CD4-positive, alpha-beta memory T cell (primary cell): Measurements from ENCODE around the gene CAB39. TPM values are rescaled to one million over a fixed set of nuclear protein-coding genes. Genes with fewer than 3 reads are reported as not detected.
"Not testable (repeated sequence)": the region's sequence is repeated elsewhere in the genome, so short reads cannot be mapped to it uniquely, and the experiment has no call there.

Experiments used
- CTCF ChIA-PET: fragments of 350-600 bp; sonication (Branson Sonifier 250); formaldehyde crosslinking; loops from one replicate; lab custom pipeline; 2021; ENCODE audit warnings: inconsistent platforms; ENCODE audit not compliant: partially characterized antibody; lab: Charles Lee
- POLR2A ChIA-PET: fragments of 350-600 bp; sonication (Branson Sonifier 250); formaldehyde crosslinking; loops from one replicate; lab custom pipeline; 2021; ENCODE audit not compliant: partially characterized antibody; lab: Charles Lee
- DNase-seq, 5 donors: peaks; one replicate each; pipeline versions ENCODE4 v3.0.0 to v3.0.0-alpha.2; 2020 to 2022; ENCODE audit warnings: mixed read lengths in 1 of 5
- H3K27ac ChIP-seq: one replicate; pipeline ENCODE4 v1.7.0; 2013; ENCODE audit warnings: low read depth, low read length
- H3K27me3 ChIP-seq: 2 replicates; pipeline ENCODE4 v1.7.0; 2013; ENCODE audit warnings: mild to moderate bottlenecking, low read length, moderate library complexity; ENCODE audit not compliant: insufficient read depth
- H3K36me3 ChIP-seq: 2 replicates; pipeline ENCODE4 v1.7.0; 2013; ENCODE audit warnings: mild to moderate bottlenecking, low read length, moderate library complexity; ENCODE audit not compliant: insufficient read depth
- H3K4me1 ChIP-seq: 2 replicates; pipeline ENCODE4 v1.7.0; 2013; ENCODE audit warnings: mild to moderate bottlenecking, low read length, moderate library complexity; ENCODE audit not compliant: insufficient read depth
- H3K4me3 ChIP-seq, 2 donors: one replicate each; pipeline ENCODE4 v1.7.0; 2013; ENCODE audit warnings: low read length in 2 of 2, mild to moderate bottlenecking in 1 of 2
- H3K9me3 ChIP-seq, 2 donors: one replicate each; pipeline ENCODE4 v1.7.0; 2013; ENCODE audit warnings: low read length in 2 of 2, control low read depth in 1 of 2; ENCODE audit not compliant: control insufficient read depth in 1 of 2
- H3K27ac Mint-ChIP-seq, 7 donors: one replicate each; pipeline ENCODE4 v1.8.0; 2020 to 2021; ENCODE audit warnings: mixed read lengths in 7 of 7, mild to moderate bottlenecking in 6 of 7, inconsistent platforms in 3 of 7, moderate library complexity in 3 of 7
- H3K27me3 Mint-ChIP-seq, 2 donors: one replicate each; pipeline ENCODE4 v1.8.0; 2020 to 2021; ENCODE audit warnings: mixed read lengths in 2 of 2
- H3K36me3 Mint-ChIP-seq, 2 donors: one replicate each; pipeline ENCODE4 v1.8.0; 2020 to 2021; ENCODE audit warnings: mixed read lengths in 2 of 2, inconsistent platforms in 1 of 2, mild to moderate bottlenecking in 1 of 2
- H3K4me1 Mint-ChIP-seq, 4 donors: one replicate each; pipeline ENCODE4 v1.8.0; 2020 to 2021; ENCODE audit warnings: mixed read lengths in 4 of 4, mild to moderate bottlenecking in 1 of 4
- H3K4me3 Mint-ChIP-seq, 8 donors: one replicate each; pipeline ENCODE4 v1.8.0; 2020 to 2021; ENCODE audit warnings: mixed read lengths in 8 of 8, mild to moderate bottlenecking in 7 of 8, moderate library complexity in 6 of 8, inconsistent platforms in 3 of 8
- H3K9me3 Mint-ChIP-seq, 8 donors: one replicate each; pipeline ENCODE4 v1.8.0; 2020 to 2021; ENCODE audit warnings: mixed read lengths in 8 of 8, mild to moderate bottlenecking in 5 of 8, inconsistent platforms in 3 of 8, moderate library complexity in 1 of 8
- intact Hi-C: fragments of 100-400 bp; cut with micrococcal nuclease; formaldehyde crosslinking; loops from one replicate; pipeline ENCODE4 v1.15.1; 2023
- polyA plus RNA-seq, 2 donors: library from polyadenylated mRNA; unstranded; fragments of 300-500 nt; fragmentation: Illumina TruSeq; gene quantifications; one replicate each; pipeline ENCODE4 v1.2.3, GENCODE V29; 2021
- total RNA-seq, 2 experiments: library from RNA; stranded (reverse); gene quantifications; one replicate each; pipeline ENCODE4 v1.2.3, GENCODE V29; 2021

The CAB39 gene
- total and polyA plus RNA-seq, 4 experiments from 2014 or later, result 80.8 to 115 (median 100) TPM

DNA sequence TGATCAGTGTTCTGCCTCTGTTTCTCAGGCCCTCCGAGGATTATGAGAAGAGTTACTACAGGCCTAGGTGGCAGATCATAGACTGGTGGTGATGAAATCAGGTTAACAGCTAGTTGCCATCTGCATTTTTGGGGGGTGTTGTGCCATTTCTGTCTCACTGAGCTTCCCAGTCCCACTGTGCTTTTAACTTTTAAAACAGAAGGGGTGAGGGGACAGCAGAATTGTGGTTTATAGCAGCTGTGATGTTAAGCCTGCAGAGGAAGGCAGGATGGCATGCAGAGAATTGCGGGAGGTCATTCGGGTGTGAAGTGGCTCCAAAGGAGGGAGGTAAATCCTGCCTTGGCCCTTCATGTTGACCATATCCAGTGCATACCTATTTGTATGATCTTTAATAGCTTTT lies 5.0 kb downstream of the CAB39 start:
- Histone ChIP-seq H3K9me3 (no peaks in the 10 kb centered on the region), H3K4me1 (peaks cover 80% of the 10 kb centered on the region), H3K27ac (peak overlapping the region; percentile 15), H3K36me3 (peaks cover 5% of the 10 kb centered on the region), H3K4me3 (peak overlapping the region in 1 of 2 donors; percentile 20), H3K27me3 (no peaks in the 10 kb centered on the region)
- peaks cover 60 to 82% (median 73%) of the 10 kb centered on the region in 4 donors for H3K4me1 Mint-ChIP-seq
- ChIA-PET POLR2A (interaction anchor here (1.7 kb wide), 1 partner anchor 81 kb away, joined by 6 read pairs; no protein-coding TSS in a partner anchor), CTCF (interaction anchor here (2.8 kb wide), 1 partner anchor 80 kb away, joined by 18 read pairs; no protein-coding TSS in a partner anchor)
- H3K27ac Mint-ChIP-seq, result peak overlapping the region; percentile 67 to 89 (median 82)
- no peaks in the 10 kb centered on the region for H3K27me3 Mint-ChIP-seq
- peaks cover 0 to 14% of the 10 kb centered on the region in 2 donors for H3K36me3 Mint-ChIP-seq
- DNase-seq, result no peak
- intact Hi-C loops, result loop anchor here (10.0 kb wide), 1 partner anchor 303 kb away; the partner anchor contains the start of gene SP100
- H3K9me3 Mint-ChIP-seq, result no peaks in the 10 kb centered on the region
- peak overlapping the region; percentile 32 to 87 (median 70) for H3K4me3 Mint-ChIP-seq

GRCh38 chr2:230719340-230719739 lies 6.7 kb downstream of the CAB39 start:
- Mint-ChIP-seq H3K36me3 (peaks cover 0 to 11% of the 10 kb centered on the region in 2 donors), H3K4me3 (peak overlapping the region in 4 of 8 donors; percentile 22 to 53 (median 38)), H3K27me3 (no peaks in the 10 kb centered on the region), H3K9me3 (no peaks in the 10 kb centered on the region), H3K4me1 (peaks cover 70 to 91% (median 82%) of the 10 kb centered on the region in 4 donors), H3K27ac (peak overlapping the region in 5 of 7 donors; percentile 18 to 72 (median 68))
- peaks cover 97% of the 10 kb centered on the region for H3K4me1 ChIP-seq
- ChIA-PET CTCF (no interaction called here), POLR2A (interaction anchor here (1.2 kb wide), 1 partner anchor 62 kb away, joined by 3 read pairs; no protein-coding TSS in a partner anchor)
- no peak overlapping the region for H3K27ac ChIP-seq
- no peak for DNase-seq
- H3K9me3 ChIP-seq, result no peaks in the 10 kb centered on the region
- no peak overlapping the region for H3K4me3 ChIP-seq
- peaks cover 5% of the 10 kb centered on the region for H3K36me3 ChIP-seq
- no peaks in the 10 kb centered on the region for H3K27me3 ChIP-seq
- intact Hi-C loops, result loop anchor here (10.0 kb wide), 1 partner anchor 305 kb away; the partner anchor contains the start of gene SP100

DNA sequence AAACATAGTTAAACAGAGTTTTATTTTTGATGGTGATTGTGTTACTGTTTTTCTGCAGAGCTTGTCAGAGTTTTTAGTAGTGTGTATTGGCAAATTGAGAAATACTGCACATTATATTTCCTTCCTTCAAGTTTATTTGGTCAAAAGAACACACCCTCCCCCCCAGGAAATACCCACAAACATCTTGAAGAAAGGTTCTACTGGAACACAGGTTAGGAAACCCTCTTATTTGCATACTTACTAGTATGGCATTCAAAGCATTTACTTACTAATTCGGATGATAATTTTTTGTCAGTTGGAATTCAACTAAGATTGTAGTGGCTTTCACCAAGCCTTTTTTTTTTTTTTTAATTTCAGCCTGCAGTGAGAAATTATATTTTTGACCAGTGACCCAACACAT lies 9.1 kb downstream of the CAB39 start:
- Histone ChIP-seq H3K27me3 (no peaks in the 10 kb centered on the region), H3K9me3 (no peaks in the 10 kb centered on the region), H3K4me3 (no peak overlapping the region), H3K4me1 (peaks cover 98% of the 10 kb centered on the region), H3K36me3 (peaks cover 5% of the 10 kb centered on the region), H3K27ac (peak overlapping the region; percentile 34)
- peaks cover 64 to 92% (median 80%) of the 10 kb centered on the region in 4 donors for H3K4me1 Mint-ChIP-seq
- H3K36me3 Mint-ChIP-seq, result peaks cover 5 to 17% of the 10 kb centered on the region in 2 donors
- DNase-seq, result peak in 4 of 5 donors; percentile 14 to 38 (median 23)
- H3K4me3 Mint-ChIP-seq, result peak overlapping the region; percentile 49 to 80 (median 63)
- CTCF ChIA-PET, result interaction anchor here (1.5 to 4.1 kb wide), 5 partner anchors 9 to 76 kb away, joined by 4 to 28 read pairs (median 7); partner anchors contain the start of gene CAB39
- intact Hi-C loops, result loop anchor here (2.0 kb wide), 3 partner anchors 17 to 77 kb away; no protein-coding TSS in a partner anchor
- POLR2A ChIA-PET, result interaction anchor here (1.0 to 7.0 kb wide), 9 partner anchors 9 to 72 kb away, joined by 3 to 89 read pairs (median 4); partner anchors contain the start of gene CAB39
- H3K27me3 Mint-ChIP-seq, result no peaks in the 10 kb centered on the region
- H3K9me3 Mint-ChIP-seq, result no peaks in the 10 kb centered on the region
- peak overlapping the region; percentile 14 to 86 (median 78) for H3K27ac Mint-ChIP-seq

DNA sequence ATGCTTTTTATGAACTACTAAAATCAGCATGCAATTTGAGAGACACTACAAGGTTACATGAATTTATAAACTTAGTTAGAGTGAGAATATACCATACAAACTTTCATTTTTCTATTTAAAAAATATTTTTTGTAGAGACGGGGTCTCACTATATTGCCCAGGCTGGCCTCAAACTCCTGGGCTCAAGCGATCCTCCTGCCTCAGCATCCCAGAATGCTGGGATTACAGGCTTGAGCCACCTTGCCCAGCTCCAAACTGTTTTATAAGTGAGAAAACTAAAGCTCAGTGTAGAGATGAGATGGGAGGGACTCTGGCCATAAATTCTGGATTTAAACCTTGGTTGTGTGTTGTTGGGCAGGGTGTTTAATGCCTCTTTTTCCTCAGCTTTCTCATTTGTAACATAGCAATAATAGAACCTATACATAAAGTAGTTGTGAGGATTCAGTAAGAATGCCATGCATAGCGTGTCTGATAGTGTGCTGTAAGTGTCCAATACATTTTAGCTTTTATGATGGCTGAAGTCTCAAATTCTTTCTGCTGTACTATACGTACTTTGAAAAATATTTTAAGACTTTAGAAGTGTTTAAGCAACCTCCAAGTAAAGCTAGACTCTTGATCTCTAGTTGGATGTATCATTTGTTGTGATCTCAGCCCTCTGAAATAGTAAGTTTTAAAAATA lies 9.7 kb downstream of the CAB39 start:
- POLR2A ChIA-PET, result interaction anchor here (1.0 to 7.0 kb wide), 11 partner anchors 9 to 83 kb away, joined by 3 to 89 read pairs (median 5); partner anchors contain the start of gene CAB39
- H3K36me3 Mint-ChIP-seq, result peaks cover 5 to 19% of the 10 kb centered on the region in 2 donors
- CTCF ChIA-PET, result interaction anchor here (0.7 to 4.1 kb wide), 9 partner anchors 8 to 75 kb away, joined by 3 to 28 read pairs (median 5); partner anchors contain the start of gene CAB39
- peak overlapping the region; percentile 36 to 80 (median 63) for H3K4me3 Mint-ChIP-seq
- H3K9me3 Mint-ChIP-seq, result no peaks in the 10 kb centered on the region
- H3K9me3 ChIP-seq, result no peaks in the 10 kb centered on the region
- no peak overlapping the region for H3K4me3 ChIP-seq
- H3K27me3 ChIP-seq, result no peaks in the 10 kb centered on the region
- peaks cover 96% of the 10 kb centered on the region for H3K4me1 ChIP-seq
- peak overlapping the region; percentile 34 for H3K27ac ChIP-seq
- peaks cover 61 to 89% (median 76%) of the 10 kb centered on the region in 4 donors for H3K4me1 Mint-ChIP-seq
- intact Hi-C loops, result loop anchor here (2.0 kb wide), 3 partner anchors 16 to 76 kb away; no protein-coding TSS in a partner anchor
- H3K27me3 Mint-ChIP-seq, result no peaks in the 10 kb centered on the region
- H3K27ac Mint-ChIP-seq, result peak overlapping the region; percentile 13 to 86 (median 78)
- DNase-seq, result no peak
- H3K36me3 ChIP-seq, result peaks cover 5% of the 10 kb centered on the region

DNA sequence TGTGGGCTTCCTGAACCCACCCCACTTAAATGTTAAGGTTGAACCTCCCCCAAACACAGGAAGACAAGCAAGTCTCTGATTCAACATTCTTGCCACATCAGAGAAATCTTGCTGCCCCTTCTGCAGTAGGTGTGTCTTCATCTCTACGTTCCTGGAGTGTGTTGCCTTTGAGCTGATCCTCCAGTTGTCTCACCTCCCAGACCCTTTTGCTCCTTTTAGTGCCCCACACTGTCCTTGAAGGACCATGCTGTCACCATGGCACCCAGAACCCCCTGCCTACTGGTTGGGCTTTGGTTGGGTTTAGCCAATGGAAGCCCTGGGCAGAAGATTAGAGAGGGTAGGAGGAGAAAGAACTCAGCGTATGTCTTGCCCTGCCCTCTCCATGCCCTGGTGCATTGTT lies 10.7 kb downstream of the CAB39 start:
- Histone ChIP-seq H3K4me3 (peak overlapping the region; percentile 36 to 49), H3K27ac (peak overlapping the region; percentile 25), H3K4me1 (peaks cover 89% of the 10 kb centered on the region), H3K9me3 (no peaks in the 10 kb centered on the region), H3K36me3 (peaks cover 5% of the 10 kb centered on the region), H3K27me3 (no peaks in the 10 kb centered on the region)
- POLR2A ChIA-PET, result interaction anchor here (0.8 to 7.0 kb wide), 12 partner anchors 8 to 82 kb away, joined by 3 to 89 read pairs (median 4); partner anchors contain the start of gene CAB39
- CTCF ChIA-PET, result interaction anchor here (1.0 to 4.1 kb wide), 8 partner anchors 8 to 74 kb away, joined by 3 to 28 read pairs (median 6); partner anchors contain the start of gene CAB39
- peak; percentile 54 to 75 (median 64) for DNase-seq
- intact Hi-C loops, result loop anchor here (1.0 to 2.0 kb wide), 4 partner anchors 9 to 75 kb away; no protein-coding TSS in a partner anchor
- Mint-ChIP-seq H3K27ac (peak overlapping the region; percentile 90 to 97 (median 93)), H3K36me3 (peaks cover 5 to 19% of the 10 kb centered on the region in 2 donors), H3K27me3 (no peaks in the 10 kb centered on the region), H3K4me3 (peak overlapping the region; percentile 36 to 92 (median 82)), H3K9me3 (no peaks in the 10 kb centered on the region), H3K4me1 (peaks cover 52 to 81% (median 67%) of the 10 kb centered on the region in 4 donors)

- H3K27me3 ChIP-seq, H3K9me3 ChIP-seq, H3K36me3 ChIP-seq, H3K9me3 Mint-ChIP-seq, intact Hi-C loops, H3K4me3 ChIP-seq, DNase-seq, H3K27ac ChIP-seq, H3K27me3 Mint-ChIP-seq: not testable (repeated sequence)
- ChIA-PET POLR2A (interaction anchor here (7.0 kb wide), 1 partner anchor 12 kb away, joined by 89 read pairs; the partner anchor contains the start of gene CAB39), CTCF (interaction anchor here (1.3 kb wide), 1 partner anchor 11 kb away, joined by 6 read pairs; no protein-coding TSS in a partner anchor)
- peak overlapping the region in 1 of 8 donors; percentile 21 for H3K4me3 Mint-ChIP-seq
- H3K36me3 Mint-ChIP-seq, result peaks cover 5 to 21% of the 10 kb centered on the region in 2 donors
- H3K4me1 ChIP-seq, result peaks cover 84% of the 10 kb centered on the region
- H3K27ac Mint-ChIP-seq, result peak overlapping the region in 5 of 7 donors; percentile 6 to 94 (median 30)
- peaks cover 44 to 77% (median 60%) of the 10 kb centered on the region in 4 donors for H3K4me1 Mint-ChIP-seq
These were observed 12.3 kb downstream of the CAB39 start for GRCh38 chr2:230724957-230725356.
